Measurements from ENCODE around the gene FER. TPM values are rescaled to one million over a fixed set of nuclear protein-coding genes. Genes with fewer than 3 reads are reported as not detected.

The FER gene
- total and polyA plus RNA-seq, 2 of the 8 experiments (the other 6 are each of a cell fraction or from before 2014, with no cell fraction given): 1.3 to 15.8 TPM

- ChIA-PET CTCF (ENCODE audit: partially characterized antibody) (no interaction called here), POLR2A (ENCODE audit: partially characterized antibody) (no interaction called here)
- 93% methylated on average over 3 of the region's 3 CpGs; no CpG with 5 or more reads in 1 of the 2 experiments for WGBS, 2 experiments (ENCODE audit: extremely low coverage in 1 of 2, insufficient coverage in 1 of 2, insufficient read length in 1 of 2, insufficient replicate concordance in 2 of 2, low coverage in 1 of 2, low lambda C conversion rate in 2 of 2, missing lambda C conversion rate in 1 of 2)
- no peaks in the 10 kb centered on the region for H3K36me3 ChIP-seq (ENCODE audit: control insufficient read depth in 2 of 4, insufficient read depth in 4 of 4, low read length in 3 of 4)
- no peak overlapping the region for H2BK5ac ChIP-seq (ENCODE audit: low read depth, low read length)
- H3K18ac ChIP-seq (ENCODE audit: extremely low read depth, low read length): no peak overlapping the region
- FAIRE-seq (no peak), DNase-seq (ENCODE audit: low read depth in 1 of 2, low spot score in 2 of 2) (no peak)
- H3K79me1 ChIP-seq (ENCODE audit: low read depth, low read length): no peaks in the 10 kb centered on the region
- H3K4me1 ChIP-seq (replicated peaks in 1 of 4; ENCODE audit: control insufficient read depth in 3 of 4, insufficient read depth in 4 of 4, low read length in 3 of 4): no peaks in the 10 kb centered on the region
- H3K9ac ChIP-seq (replicated peaks in 1 of 4; ENCODE audit: extremely low read depth in 1 of 4, low read depth in 3 of 4, low read length in 3 of 4): no peak overlapping the region
- no peaks in the 10 kb centered on the region for H3K27me3 ChIP-seq (replicated peaks in 1 of 4; ENCODE audit: control insufficient read depth in 3 of 4, extremely low read depth in 1 of 4, insufficient read depth in 3 of 4, low read length in 3 of 4)
- H3K79me2 ChIP-seq (ENCODE audit: control insufficient read depth in 1 of 2, insufficient read depth in 2 of 2, low read length in 2 of 2): no peaks in the 10 kb centered on the region
- H3K4me2 ChIP-seq (ENCODE audit: insufficient read depth in 1 of 2, low read depth in 2 of 2, low read length in 2 of 2): no peak overlapping the region
- H3K4me3 ChIP-seq (ENCODE audit: extremely low read depth in 1 of 4, insufficient read depth in 2 of 4, low read depth in 3 of 4, low read length in 4 of 4): no peak overlapping the region
- no peaks in the 10 kb centered on the region for H4K20me1 ChIP-seq (replicated peaks in 1 of 2; ENCODE audit: control insufficient read depth in 1 of 2, insufficient read depth in 2 of 2, low read length in 2 of 2)
- H2AFZ ChIP-seq (ENCODE audit: low read length): no peak overlapping the region
- no peak overlapping the region for H4K5ac ChIP-seq (ENCODE audit: insufficient read length, low read depth, low read length)
- no peak overlapping the region for H2BK120ac ChIP-seq (replicated peaks; ENCODE audit: low read depth, low read length)
- no peak overlapping the region for H3K27ac ChIP-seq (ENCODE audit: low read depth, low read length)
- H3K14ac ChIP-seq (ENCODE audit: insufficient read length): no peak overlapping the region
- H4K91ac ChIP-seq (replicated peaks; ENCODE audit: insufficient read length, low read length): no peak overlapping the region
- H2AK5ac ChIP-seq (ENCODE audit: low read depth, low read length): no peak overlapping the region
- H3K56ac ChIP-seq (replicated peaks; ENCODE audit: insufficient read length, low read depth, low read length): no peak overlapping the region
- H2BK12ac ChIP-seq (ENCODE audit: low read depth, low read length): no peak overlapping the region
- no peak overlapping the region for H4K8ac ChIP-seq (ENCODE audit: extremely low read depth, insufficient read depth, low read length)
- no peak overlapping the region for H3K23ac ChIP-seq (ENCODE audit: insufficient read length)
- H2BK15ac ChIP-seq (ENCODE audit: low read length): no peak overlapping the region
- H3K23me2 ChIP-seq (ENCODE audit: low read depth, low read length): no peaks in the 10 kb centered on the region
- H3K4ac ChIP-seq (replicated peaks; ENCODE audit: insufficient read length, low read depth, low read length): no peak overlapping the region
- no peaks in the 10 kb centered on the region; a peak in 1 of 4 replicates for H3K9me3 ChIP-seq (ENCODE audit: insufficient read depth in 2 of 2, low read depth in 1 of 2, low read length in 1 of 2)
- H2BK20ac ChIP-seq (ENCODE audit: low read length): no peak overlapping the region
- TF ChIP-seq RNF2 (IDR thresholded peaks at IDR 0.05; ENCODE audit: borderline replicate concordance, low read depth, low read length, missing control alignments, poor library complexity, severe bottlenecking) (no peak), CHD1 (IDR thresholded peaks at IDR 0.05; ENCODE audit: low read depth, low read length) (no peak), RFX5 (IDR thresholded peaks at IDR 0.05; ENCODE audit: borderline replicate concordance, low read depth, low read length) (no peak), JUN (IDR thresholded peaks at IDR 0.05; ENCODE audit: low read depth, low read length) (no peak), SUZ12 (IDR thresholded peaks at IDR 0.05; ENCODE audit: low read length) (no peak), BACH1 (IDR thresholded peaks at IDR 0.05; ENCODE audit: low read length) (no peak), CBX5 (IDR thresholded peaks at IDR 0.05; ENCODE audit: low read depth, low read length) (no peak), BCL11A (IDR thresholded peaks at IDR 0.05; ENCODE audit: low read depth in 2 of 2, low read length in 2 of 2) (no peak), POLR2A (IDR thresholded peaks at IDR 0.05; ENCODE audit: control extremely low read depth in 1 of 2, low read depth in 2 of 2, low read length in 2 of 2) (no peak), RBBP5 (IDR thresholded peaks at IDR 0.05; ENCODE audit: borderline replicate concordance, low read depth, low read length) (no peak), RXRA (IDR thresholded peaks at IDR 0.05; ENCODE audit: insufficient read depth, low read depth, low read length) (no peak), POU5F1 (IDR thresholded peaks at IDR 0.05; ENCODE audit: low read depth, low read length) (no peak), ZNF274 (IDR thresholded peaks at IDR 0.05; ENCODE audit: borderline replicate concordance, extremely low read depth, low read length) (no peak)
- TF ChIP-seq, protein P1, sequence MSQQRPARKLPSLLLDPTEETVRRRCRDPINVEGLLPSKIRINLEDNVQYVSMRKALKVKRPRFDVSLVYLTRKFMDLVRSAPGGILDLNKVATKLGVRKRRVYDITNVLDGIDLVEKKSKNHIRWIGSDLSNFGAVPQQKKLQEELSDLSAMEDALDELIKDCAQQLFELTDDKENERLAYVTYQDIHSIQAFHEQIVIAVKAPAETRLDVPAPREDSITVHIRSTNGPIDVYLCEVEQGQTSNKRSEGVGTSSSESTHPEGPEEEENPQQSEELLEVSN (IDR thresholded peaks at IDR 0.05): no peak
Observed at GRCh38 chr5:109121225-109121624, 373.5 kb downstream of the FER start.
